Transverse colon (tissue), 4 donors: ENCODE measurements around the gene SLIT3. TPM values are rescaled to one million over a fixed set of nuclear protein-coding genes. Genes with fewer than 3 reads are reported as not detected.

Experiments
- DNase-seq: peaks from one replicate; pipeline ENCODE4 v3.0.0-alpha.2; 2019
- H3K27ac ChIP-seq, 4 donors: fragments of 200-600 bp; sonication (generic); 2 replicates each; pipeline ENCODE4 v1.5.1; 2016 to 2018; ENCODE audit warnings: inconsistent platforms in 4 of 4
- H3K27me3 ChIP-seq: fragments of 200-600 bp; sonication (generic); 2 replicates; pipeline ENCODE4 v1.5.1; 2017; ENCODE audit warnings: inconsistent platforms
- H3K36me3 ChIP-seq, 4 donors: fragments of 200-600 bp; sonication (generic); 2 replicates each; pipeline ENCODE4 v1.5.1; 2017 to 2019; ENCODE audit warnings: inconsistent platforms in 4 of 4
- H3K4me1 ChIP-seq, 4 donors: fragments of 200-600 bp; sonication (generic); 2 replicates each; pipeline ENCODE4 v1.5.1; 2017 to 2020; ENCODE audit warnings: inconsistent platforms in 4 of 4
- H3K4me3 ChIP-seq, 4 donors: fragments of 200-600 bp; sonication (generic); 1 replicate in 1 of 4; 2 replicates in 3 of 4; pipeline versions ENCODE4 v1.5.1 to v1.6.1; 2017 to 2019; ENCODE audit warnings: inconsistent platforms in 4 of 4
- H3K9me3 ChIP-seq, 2 donors: fragments of 200-600 bp; sonication (generic); 2 replicates each; pipeline ENCODE4 v1.5.1; 2017 to 2019; ENCODE audit warnings: inconsistent platforms in 2 of 2
- CTCF ChIP-seq, 5 experiments: fragments of 200-600 bp in 3 of 5; fragments of 450-650 bp in 2 of 5; sonication (generic) in 3 of 5; IDR thresholded peaks; 1 replicate in 2 of 5; 2 replicates in 3 of 5; pipeline ENCODE4 v1.5.1; 2016 to 2017; ENCODE audit warnings: antibody characterized with exemption in 5 of 5, inconsistent platforms in 3 of 5, mild to moderate bottlenecking in 2 of 5, moderate library complexity in 1 of 5
- EP300 ChIP-seq: sonication (generic); formaldehyde crosslinking; IDR thresholded peaks from one replicate; pipeline ENCODE4 v1.6.1; 2017; ENCODE audit warnings: antibody characterized with exemption, low read depth
- POLR2A ChIP-seq: fragments of 450-650 bp; IDR thresholded peaks from one replicate; pipeline ENCODE4 v1.6.1; 2016; ENCODE audit warnings: antibody characterized with exemption, mild to moderate bottlenecking, moderate library complexity
- POLR2AphosphoS5 ChIP-seq, 3 donors: sonication (generic); formaldehyde crosslinking; IDR thresholded peaks; one replicate each; pipeline ENCODE4 v1.6.1; 2016; ENCODE audit warnings: antibody characterized with exemption in 3 of 3
- WGBS, 2 donors: methylation state at CpG; one replicate each; pipeline ENCODE4 v1.1.5; 2018; ENCODE audit warnings: low coverage in 1 of 2; 5-methylcytosine and 5-hydroxymethylcytosine counted together
- in situ Hi-C, 4 donors: fragments of 200-750 bp; cut with MboI; loops; one replicate each; pipeline versions ENCODE4 v1.15.0 to v1.15.1; 2017; ENCODE audit warnings: low sequenced_read_pairs in 3 of 4, low pct_ligation_motif_present in 1 of 4, low pct_unique_long_range_greater_than_20kb in 1 of 4
- intact Hi-C: fragments of 100-400 bp; cut with DNase I; formaldehyde crosslinking; loops from one replicate; pipeline ENCODE4 v1.15.1; 2023; ENCODE audit warnings: low total_unique reads
- total RNA-seq, 4 donors: library from RNA; depleted of rRNA; stranded (reverse); fragments of >200 nt; gene quantifications; one replicate each; pipeline ENCODE4 v1.1.0, GENCODE V29; 2016

SLIT3 gene
- total RNA-seq, 4 donors from 2014 or later, result 6.7 to 60.5 (median 9.6) TPM

DNA sequence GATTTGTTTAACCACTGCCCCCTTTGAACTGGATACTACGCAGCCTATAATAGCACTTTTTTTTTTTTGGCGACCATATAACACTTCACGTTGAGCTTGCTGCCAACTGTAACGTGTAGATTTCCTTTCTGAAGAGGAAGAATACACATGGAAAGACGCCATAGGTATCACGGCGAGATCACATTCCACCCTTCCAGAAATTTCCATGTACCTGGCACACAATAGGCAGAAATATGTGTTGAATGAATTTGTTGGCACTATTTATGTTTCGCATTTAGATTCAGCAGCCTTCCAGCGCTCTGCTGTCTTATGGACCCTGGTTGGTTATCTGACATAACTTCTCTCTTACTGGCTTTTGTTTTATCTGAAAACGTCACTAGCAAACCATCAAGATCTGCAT lies 250.3 kb downstream of the SLIT3 start:
- 55 to 72% methylated on average over 3 to 10 of the region's 10 CpGs for WGBS, 2 donors
- Histone ChIP-seq H3K4me1 (no peaks in the 10 kb centered on the region), H3K36me3 (no peaks in the 10 kb centered on the region), H3K4me3 (no peak overlapping the region), H3K27me3 (no peaks in the 10 kb centered on the region), H3K9me3 (no peaks in the 10 kb centered on the region), H3K27ac (no peak overlapping the region)
- TF ChIP-seq POLR2AphosphoS5 (IDR thresholded peaks at IDR 0.05), result no peak
- TF ChIP-seq POLR2A, result no peak
- no peak for TF ChIP-seq CTCF (IDR thresholded peaks at IDR 0.05)
- TF ChIP-seq EP300, result no peak
- DNase-seq, result no peak
- intact Hi-C loops, result no loop called here
- in situ Hi-C loops, result no loop called here

DNA sequence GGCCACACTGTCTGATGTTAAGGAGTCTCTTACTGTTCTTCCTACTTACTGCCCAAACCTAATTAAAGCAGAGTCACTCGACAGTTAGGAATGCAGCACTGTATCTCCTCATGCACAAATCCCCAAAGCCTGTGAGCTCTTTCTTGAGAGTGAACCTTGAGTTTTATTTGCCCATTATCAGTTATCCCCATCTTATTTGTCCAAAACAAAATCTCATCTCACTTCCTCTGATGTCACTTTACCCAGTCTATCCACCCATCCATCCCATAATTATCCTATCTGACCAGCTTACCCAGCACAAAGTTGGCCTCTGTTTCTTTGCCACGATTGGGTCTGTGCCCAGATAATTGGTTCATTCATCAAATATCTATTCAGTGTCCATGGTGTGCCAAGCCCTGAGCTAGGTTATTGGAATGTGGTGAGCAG lies 250.8 kb downstream of the SLIT3 start:
- DNase-seq, result no peak
- Histone ChIP-seq H3K4me3 (no peak overlapping the region), H3K27me3 (no peaks in the 10 kb centered on the region), H3K27ac (no peak overlapping the region), H3K4me1 (no peaks in the 10 kb centered on the region), H3K9me3 (no peaks in the 10 kb centered on the region), H3K36me3 (no peaks in the 10 kb centered on the region)
- in situ Hi-C loops (no loop called here), intact Hi-C loops (no loop called here)
- TF ChIP-seq EP300, result no peak
- no peak for TF ChIP-seq POLR2A
- no peak for TF ChIP-seq CTCF (IDR thresholded peaks at IDR 0.05)
- TF ChIP-seq POLR2AphosphoS5 (IDR thresholded peaks at IDR 0.05), result no peak
- WGBS, 2 donors, result 40 to 44% methylated on average over 2 of the region's 2 CpGs

- in situ Hi-C loops, result no loop called here
- no peaks in the 10 kb centered on the region for H3K4me1 ChIP-seq
- no peak for TF ChIP-seq CTCF (IDR thresholded peaks at IDR 0.05)
- no peak for TF ChIP-seq EP300
- no peak for TF ChIP-seq POLR2AphosphoS5 (IDR thresholded peaks at IDR 0.05)
- no peak for TF ChIP-seq POLR2A
- H3K36me3 ChIP-seq, result no peaks in the 10 kb centered on the region
- no peaks in the 10 kb centered on the region for H3K9me3 ChIP-seq
- intact Hi-C loops, result no loop called here
- H3K27ac ChIP-seq, result no peak overlapping the region
- WGBS, 2 donors, result 79 to 93% methylated on average over 2 of the region's 2 CpGs
- no peak overlapping the region for H3K4me3 ChIP-seq
- DNase-seq, result no peak
- no peaks in the 10 kb centered on the region for H3K27me3 ChIP-seq
These were observed 251.2 kb downstream of the SLIT3 start for GRCh38 chr5:169049712-169050111.

DNA sequence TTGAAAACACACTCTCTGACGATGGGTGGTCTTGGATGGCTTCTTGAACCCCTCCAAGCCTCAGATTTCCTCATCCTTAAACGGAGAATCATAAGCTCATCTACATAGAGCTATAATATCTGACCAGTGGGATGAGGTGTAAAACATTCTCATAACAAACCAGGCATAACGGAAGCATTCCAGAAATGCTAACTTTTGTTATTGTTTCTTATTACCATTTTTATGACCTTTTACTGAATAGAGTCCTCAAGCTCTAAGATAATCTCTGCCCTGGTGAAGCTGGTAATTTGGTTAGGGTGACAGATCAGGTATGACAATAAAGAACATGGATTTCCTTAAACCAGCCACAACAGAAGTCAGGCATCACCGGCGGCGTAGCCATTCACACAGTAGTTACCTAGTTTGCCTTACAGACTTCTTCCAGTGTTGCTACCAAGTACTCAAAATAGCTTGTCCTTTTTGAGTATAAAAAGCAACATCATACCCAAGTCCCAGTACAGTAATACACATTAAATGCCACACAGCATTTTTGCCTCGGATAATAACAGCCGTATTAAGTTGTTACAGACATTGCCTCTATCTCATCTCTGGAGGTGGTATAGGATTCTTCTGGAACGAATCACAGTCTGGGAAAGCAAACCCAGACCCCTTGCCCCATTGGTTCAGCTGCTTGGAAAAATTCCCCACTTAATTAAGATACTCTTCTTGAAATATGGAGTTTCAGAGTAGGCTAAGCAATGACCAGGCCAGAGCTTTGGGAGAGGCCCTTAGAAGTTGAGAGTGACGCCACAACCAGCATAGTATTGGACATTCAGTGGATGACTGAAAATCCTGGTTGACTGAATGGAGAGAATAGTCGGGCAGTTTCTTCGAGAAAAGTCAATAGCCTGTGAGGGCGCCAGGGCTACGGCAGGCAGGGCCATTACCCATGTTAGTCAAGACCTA lies 252.5 kb downstream of the SLIT3 start:
- no peaks in the 10 kb centered on the region for H3K27me3 ChIP-seq
- H3K9me3 ChIP-seq, result no peaks in the 10 kb centered on the region
- no peak for TF ChIP-seq POLR2AphosphoS5 (IDR thresholded peaks at IDR 0.05)
- TF ChIP-seq POLR2A, result no peak
- no peak for TF ChIP-seq CTCF (IDR thresholded peaks at IDR 0.05)
- no peak for TF ChIP-seq EP300
- H3K27ac ChIP-seq, result no peak overlapping the region
- intact Hi-C loops, result no loop called here
- WGBS, 2 donors, result 87 to 94% methylated on average over 11 to 14 of the region's 14 CpGs
- DNase-seq, result no peak
- in situ Hi-C loops, result no loop called here
- no peaks in the 10 kb centered on the region for H3K36me3 ChIP-seq
- no peak overlapping the region for H3K4me3 ChIP-seq
- no peaks in the 10 kb centered on the region for H3K4me1 ChIP-seq
